NCI-H1105 treated with DMSO at 0.1 percent for 48 hours (cell line): ENCODE measurements around the gene LGALS14.
"Not testable (repeated sequence)": the region's sequence is repeated elsewhere in the genome, so short reads cannot be mapped to it uniquely, and the experiment has no call there.

ENCODE experiments used
- DNase-seq: peaks from one replicate; lab custom pipeline; 2025; lab: John Stamatoyannopoulos, UW

Gene LGALS14

GRCh38 chr19:39695759-39696158 lies 8.5 kb upstream of the LGALS14 start:
- no peak for DNase-seq

- no peak for DNase-seq
Measured at GRCh38 chr19:39696387-39696786, 7.9 kb upstream of the LGALS14 start.

- DNase-seq = no peak
Measured at GRCh38 chr19:39698535-39698934, 5.7 kb upstream of the LGALS14 start.

GRCh38 chr19:39701291-39701690 lies 3.0 kb upstream of the LGALS14 start:
- no peak for DNase-seq

- DNase-seq = no peak
Measured at GRCh38 chr19:39705578-39706188, 1.4 kb downstream of the LGALS14 start.

- DNase-seq = no peak
Measured at GRCh38 chr19:39708594-39708993, 4.3 kb downstream of the LGALS14 start.

GRCh38 chr19:39709026-39709872 lies 5.0 kb downstream of the LGALS14 start:
- no peak for DNase-seq

- DNase-seq = no peak
Measured at GRCh38 chr19:39710333-39710890, 6.1 kb downstream of the LGALS14 start.

GRCh38 chr19:39720144-39720543 lies 15.9 kb downstream of the LGALS14 start:
- DNase-seq = not testable (repeated sequence)

GRCh38 chr19:39725995-39726394 lies 21.7 kb downstream of the LGALS14 start:
- DNase-seq = no peak

- no peak for DNase-seq
Measured at GRCh38 chr19:39727070-39727800, 23.0 kb downstream of the LGALS14 start.

GRCh38 chr19:39728040-39728439 lies 23.8 kb downstream of the LGALS14 start:
- no peak for DNase-seq

GRCh38 chr19:39729594-39729993 lies 25.3 kb downstream of the LGALS14 start:
- DNase-seq = no peak

- DNase-seq = no peak
Measured at GRCh38 chr19:39731685-39732084, 27.4 kb downstream of the LGALS14 start.

GRCh38 chr19:39733841-39734240 lies 29.6 kb downstream of the LGALS14 start:
- no peak for DNase-seq

GRCh38 chr19:39735688-39736087 lies 31.4 kb downstream of the LGALS14 start:
- no peak for DNase-seq

GRCh38 chr19:39736088-39736487 lies 31.8 kb downstream of the LGALS14 start:
- DNase-seq = no peak

- no peak for DNase-seq
Measured at GRCh38 chr19:39737351-39737750, 33.1 kb downstream of the LGALS14 start.

GRCh38 chr19:39737891-39738290 lies 33.6 kb downstream of the LGALS14 start, which contains the start of gene CLC:
Gene CLC (minus strand): TSS chr19:39738029. CDS start chr19:39737952, 77 bp downstream.
- no peak for DNase-seq

GRCh38 chr19:39738814-39739213 lies 34.5 kb downstream of the LGALS14 start:
- DNase-seq = no peak

GRCh38 chr19:39740395-39740794 lies 36.1 kb downstream of the LGALS14 start:
- no peak for DNase-seq

GRCh38 chr19:39745643-39746042 lies 41.4 kb downstream of the LGALS14 start:
- no peak for DNase-seq
